Retinal pigment epithelial cell (primary cell): Measurements from ENCODE around the gene NKD1.

Source experiments
- DNase-seq: peaks from one replicate; pipeline ENCODE4 v3.0.0-alpha.2; 2010; ENCODE audit warnings: low read depth
- H3K4me3 ChIP-seq: 2 replicates; pipeline ENCODE4 v1.5.1; 2011; ENCODE audit warnings: mild to moderate bottlenecking, low read length, control low read depth, moderate library complexity
- TF ChIP-seq, protein P1 (sequence below): conservative IDR thresholded peaks from 2 replicates; pipeline ENCODE4 v1.5.1; 2011; ENCODE audit warnings: low read depth, low read length, control low read depth, inconsistent platforms

Gene NKD1

DNA sequence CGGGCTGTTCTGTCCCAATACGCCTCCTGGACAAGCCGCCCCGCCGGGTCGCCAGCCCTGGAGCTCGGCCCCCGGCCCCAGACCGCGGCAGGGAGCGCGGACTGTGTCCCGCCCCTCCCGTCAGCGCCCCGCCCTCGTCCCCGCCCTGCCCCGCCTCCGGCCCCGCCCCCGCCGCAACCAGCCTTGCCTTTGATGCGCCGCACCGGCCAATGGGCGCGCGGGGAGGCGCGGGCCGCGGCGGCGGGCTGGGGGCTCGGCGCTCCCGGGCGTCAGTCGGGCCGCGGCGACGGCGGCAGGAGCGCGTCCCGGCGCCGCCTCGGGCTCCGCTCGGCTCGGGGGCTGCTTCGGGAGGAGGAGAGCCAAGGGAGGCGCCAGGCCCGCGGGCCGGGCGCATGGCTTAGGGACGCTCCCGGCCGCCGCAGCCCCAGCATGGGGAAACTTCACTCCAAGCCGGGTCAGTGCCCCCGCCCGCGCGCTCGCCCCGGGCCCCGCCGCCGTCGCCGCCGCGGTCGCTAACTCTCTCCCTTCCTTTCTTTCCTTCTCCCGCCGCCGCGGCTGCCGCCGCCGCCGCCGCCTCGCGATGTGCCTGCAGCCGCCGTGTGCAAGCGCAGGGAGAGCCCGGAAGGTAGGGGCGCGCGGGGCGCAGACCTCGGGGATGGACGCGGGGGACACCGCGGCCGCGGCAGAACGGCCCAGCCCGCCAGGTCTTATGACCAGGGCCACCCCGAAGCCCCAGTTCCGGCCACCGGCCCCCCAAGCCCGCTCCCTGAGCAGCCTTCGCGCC lies at the start of gene NKD1:
Gene NKD1 (plus strand): TSS at position 272 of the 784 bp plus-strand sequence. CDS start 158 bp downstream, at position 430.
- DNase-seq: no peak

DNA sequence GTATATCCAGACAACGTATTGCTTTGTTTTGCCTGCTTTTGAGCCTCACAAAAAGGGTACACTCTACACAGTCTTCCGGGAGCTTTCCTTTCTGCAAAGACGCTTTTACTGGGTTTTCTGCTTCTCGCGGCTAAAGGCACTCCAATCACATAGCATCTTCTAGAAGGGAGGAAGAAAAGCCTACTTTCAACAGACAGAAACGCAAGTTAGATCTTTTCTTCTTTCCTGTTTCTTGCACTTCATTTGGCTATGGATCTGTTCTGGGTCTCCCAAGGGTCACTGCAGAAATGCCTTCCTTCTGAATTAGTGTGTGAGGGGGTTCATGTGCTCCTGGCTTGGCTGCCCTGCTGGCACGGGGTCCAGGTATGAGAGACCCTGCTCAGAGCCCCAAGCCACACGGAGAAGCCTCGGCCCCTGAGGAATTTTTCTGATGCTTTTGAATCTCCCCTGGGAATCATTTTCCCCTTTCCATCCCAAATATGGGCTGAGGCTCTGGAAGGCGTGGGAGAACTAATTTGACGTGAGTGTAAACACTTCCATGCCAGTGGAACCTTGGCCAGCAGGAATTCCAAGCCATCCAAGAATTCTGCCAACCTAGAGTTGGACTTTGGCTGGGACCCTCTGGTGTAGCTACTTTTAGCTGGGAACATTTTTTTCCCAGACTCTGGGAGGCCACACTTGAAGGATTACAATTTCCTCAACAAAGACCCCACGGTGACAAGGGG lies 49.6 kb upstream of the NKD1 start:
- TF ChIP-seq, protein P1, sequence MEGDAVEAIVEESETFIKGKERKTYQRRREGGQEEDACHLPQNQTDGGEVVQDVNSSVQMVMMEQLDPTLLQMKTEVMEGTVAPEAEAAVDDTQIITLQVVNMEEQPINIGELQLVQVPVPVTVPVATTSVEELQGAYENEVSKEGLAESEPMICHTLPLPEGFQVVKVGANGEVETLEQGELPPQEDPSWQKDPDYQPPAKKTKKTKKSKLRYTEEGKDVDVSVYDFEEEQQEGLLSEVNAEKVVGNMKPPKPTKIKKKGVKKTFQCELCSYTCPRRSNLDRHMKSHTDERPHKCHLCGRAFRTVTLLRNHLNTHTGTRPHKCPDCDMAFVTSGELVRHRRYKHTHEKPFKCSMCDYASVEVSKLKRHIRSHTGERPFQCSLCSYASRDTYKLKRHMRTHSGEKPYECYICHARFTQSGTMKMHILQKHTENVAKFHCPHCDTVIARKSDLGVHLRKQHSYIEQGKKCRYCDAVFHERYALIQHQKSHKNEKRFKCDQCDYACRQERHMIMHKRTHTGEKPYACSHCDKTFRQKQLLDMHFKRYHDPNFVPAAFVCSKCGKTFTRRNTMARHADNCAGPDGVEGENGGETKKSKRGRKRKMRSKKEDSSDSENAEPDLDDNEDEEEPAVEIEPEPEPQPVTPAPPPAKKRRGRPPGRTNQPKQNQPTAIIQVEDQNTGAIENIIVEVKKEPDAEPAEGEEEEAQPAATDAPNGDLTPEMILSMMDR: no peak
- DNase-seq: no peak
- no peak overlapping the region for H3K4me3 ChIP-seq

More for the DNA sequence above, at the start of gene NKD1:
- peak within 1 kb of the TSS; percentile 54 for H3K4me3 ChIP-seq
- TF ChIP-seq, protein P1: no peak

DNA sequence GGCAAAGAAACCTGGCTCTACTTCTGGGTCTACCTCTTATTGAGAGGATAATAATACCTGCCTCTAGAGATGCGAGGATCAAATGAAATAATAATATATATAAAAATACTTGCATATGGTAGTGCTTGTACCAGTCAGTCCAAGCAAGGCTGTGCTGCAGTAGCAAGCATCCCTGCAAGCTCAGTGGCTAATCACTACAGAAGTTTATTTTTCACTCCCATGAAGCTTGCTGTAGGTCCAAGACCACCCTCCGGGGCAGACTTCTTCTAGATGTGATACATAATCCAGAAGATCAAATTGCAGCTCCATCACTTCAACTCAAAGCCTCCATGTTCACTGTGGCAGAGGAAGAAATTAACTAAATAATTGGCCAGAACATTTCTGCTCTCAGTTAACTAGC lies 48.9 kb upstream of the NKD1 start:
- TF ChIP-seq, protein P1: no peak
- no peak overlapping the region for H3K4me3 ChIP-seq
- DNase-seq: no peak

DNA sequence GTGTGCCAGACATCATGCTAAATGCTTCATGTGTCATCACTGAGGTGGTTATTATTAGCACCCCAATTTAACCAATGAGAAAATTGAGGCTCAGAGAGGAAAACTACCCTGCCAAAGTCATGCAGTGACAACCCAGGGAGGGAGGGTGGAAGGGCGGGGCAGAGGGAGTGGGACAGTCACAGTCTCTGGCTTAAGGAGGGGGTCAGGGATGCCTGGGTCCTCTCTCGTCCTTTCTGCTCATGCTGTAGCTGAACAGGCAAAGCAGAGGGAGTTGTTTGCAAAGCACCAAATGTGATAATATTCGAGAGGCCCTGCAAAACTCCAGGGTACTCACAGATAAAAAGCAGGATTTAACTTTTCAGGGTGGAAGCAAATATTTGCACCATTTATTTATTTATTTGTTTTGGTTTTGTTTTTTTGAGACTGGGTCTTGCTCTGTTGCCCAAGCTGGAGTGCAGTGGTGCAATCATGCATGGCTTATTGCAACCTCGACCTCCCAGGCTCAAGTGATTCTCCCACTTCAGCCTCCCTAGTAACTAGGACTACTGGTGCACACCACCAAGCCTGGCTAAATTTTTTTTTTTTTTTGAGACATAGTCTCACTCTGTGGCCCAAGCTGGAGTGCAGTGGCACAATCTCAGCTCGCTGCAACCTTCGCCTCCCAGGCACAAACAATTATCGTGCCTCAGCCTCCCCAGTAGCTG lies 47.9 kb upstream of the NKD1 start:
- DNase-seq: no peak
- H3K4me3 ChIP-seq: no peak overlapping the region
- TF ChIP-seq, protein P1: no peak

- DNase-seq: no peak
- no peak overlapping the region for H3K4me3 ChIP-seq
- TF ChIP-seq, protein P1: no peak
Observed at GRCh38 chr16:50501251-50501650, 46.9 kb upstream of the NKD1 start.

DNA sequence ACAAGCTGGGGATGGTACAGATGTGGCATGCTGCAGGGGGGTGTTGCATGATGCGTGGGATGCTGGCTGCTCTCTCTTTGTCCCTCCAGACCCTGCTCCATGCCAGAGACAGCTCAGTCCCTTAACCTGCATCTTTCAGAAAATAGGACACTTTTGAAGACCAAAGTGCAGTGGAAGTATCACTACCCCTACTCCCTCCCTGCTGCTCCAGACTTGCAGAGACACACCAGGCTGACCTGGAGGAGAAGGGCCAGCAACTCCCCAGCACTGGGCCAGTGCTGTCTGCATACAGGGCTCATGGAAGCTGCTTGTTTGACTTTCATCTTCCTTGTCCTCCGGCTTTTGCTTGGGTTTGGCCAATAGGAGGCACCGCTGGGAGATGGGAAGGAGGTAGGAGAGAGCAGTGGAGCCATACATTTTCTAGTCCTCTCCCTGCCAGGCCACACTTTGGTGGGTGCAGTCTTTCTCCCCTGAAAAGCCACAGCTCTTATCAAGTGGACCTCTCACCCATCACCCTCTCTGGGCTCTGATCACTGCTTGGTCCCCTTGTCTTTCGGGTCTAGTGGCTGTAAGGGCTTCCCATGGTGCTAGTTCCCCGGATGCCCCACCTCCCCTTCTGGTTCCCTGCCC lies 46.1 kb upstream of the NKD1 start:
- TF ChIP-seq, protein P1: no peak
- no peak for DNase-seq
- no peak overlapping the region for H3K4me3 ChIP-seq
